ENCODE results near the gene RMC1.

RMC1 gene

DNA sequence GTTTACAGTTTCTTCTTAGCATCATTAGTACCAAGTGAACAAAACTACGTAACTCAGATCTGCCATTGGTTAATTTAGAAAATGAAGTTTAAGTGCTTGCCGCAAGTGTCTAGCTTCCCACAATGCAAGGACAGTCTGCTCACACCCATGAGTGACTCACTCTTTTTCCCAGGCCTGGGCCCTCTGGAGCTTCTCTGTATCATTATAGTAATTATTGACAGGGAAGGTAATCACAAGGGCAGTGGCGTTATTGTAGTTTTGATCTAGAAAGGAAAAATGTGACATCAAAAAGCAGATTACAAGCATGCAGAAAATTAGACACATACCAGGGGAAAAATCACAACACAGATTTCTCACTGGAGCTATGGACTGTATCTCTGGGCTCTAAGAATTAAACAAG is 44.5 kb downstream of the RMC1 start:
- ChIA-PET POLR2A (no interaction called here), CTCF (interaction anchor here (0.8 to 2.0 kb wide), 4 partner anchors 24 to 155 kb away, joined by 3 to 6 read pairs (median 4); no protein-coding TSS in a partner anchor)
- TF ChIP-seq, protein P1, sequence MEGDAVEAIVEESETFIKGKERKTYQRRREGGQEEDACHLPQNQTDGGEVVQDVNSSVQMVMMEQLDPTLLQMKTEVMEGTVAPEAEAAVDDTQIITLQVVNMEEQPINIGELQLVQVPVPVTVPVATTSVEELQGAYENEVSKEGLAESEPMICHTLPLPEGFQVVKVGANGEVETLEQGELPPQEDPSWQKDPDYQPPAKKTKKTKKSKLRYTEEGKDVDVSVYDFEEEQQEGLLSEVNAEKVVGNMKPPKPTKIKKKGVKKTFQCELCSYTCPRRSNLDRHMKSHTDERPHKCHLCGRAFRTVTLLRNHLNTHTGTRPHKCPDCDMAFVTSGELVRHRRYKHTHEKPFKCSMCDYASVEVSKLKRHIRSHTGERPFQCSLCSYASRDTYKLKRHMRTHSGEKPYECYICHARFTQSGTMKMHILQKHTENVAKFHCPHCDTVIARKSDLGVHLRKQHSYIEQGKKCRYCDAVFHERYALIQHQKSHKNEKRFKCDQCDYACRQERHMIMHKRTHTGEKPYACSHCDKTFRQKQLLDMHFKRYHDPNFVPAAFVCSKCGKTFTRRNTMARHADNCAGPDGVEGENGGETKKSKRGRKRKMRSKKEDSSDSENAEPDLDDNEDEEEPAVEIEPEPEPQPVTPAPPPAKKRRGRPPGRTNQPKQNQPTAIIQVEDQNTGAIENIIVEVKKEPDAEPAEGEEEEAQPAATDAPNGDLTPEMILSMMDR (IDR thresholded peaks at IDR 0.05; ENCODE audit: insufficient read depth, low read length, missing control alignments): no peak
- DNase-seq (ENCODE audit: low read depth, low spot score): no peak
- H3K4me3 ChIP-seq (ENCODE audit: low read depth, low read length): no peak overlapping the region

DNA sequence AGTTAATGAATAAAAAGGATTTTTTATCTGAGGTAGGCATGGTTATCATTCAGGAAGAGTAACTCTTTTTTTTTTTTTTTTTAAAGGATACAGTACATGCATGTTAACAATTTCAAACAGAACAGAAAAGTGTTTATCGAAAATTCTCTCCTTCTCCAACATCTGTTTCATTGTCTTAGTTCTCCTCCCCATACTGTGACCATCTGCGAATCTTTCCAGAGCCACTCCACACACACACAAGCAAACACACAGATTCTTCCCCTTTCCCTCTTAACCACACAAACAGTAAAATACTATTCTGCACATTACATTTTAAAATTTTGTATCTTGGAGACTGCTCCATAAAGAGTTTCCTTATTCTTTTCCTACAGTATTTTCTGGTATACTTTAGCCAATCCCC is 45.0 kb downstream of the RMC1 start:
- TF ChIP-seq, protein P1 (IDR thresholded peaks at IDR 0.05; ENCODE audit: insufficient read depth, low read length, missing control alignments): no peak
- POLR2A ChIA-PET: no interaction called here
- CTCF ChIA-PET: interaction anchor here (0.8 to 2.0 kb wide), 4 partner anchors 25 to 155 kb away, joined by 3 to 6 read pairs (median 4); no protein-coding TSS in a partner anchor

DNA sequence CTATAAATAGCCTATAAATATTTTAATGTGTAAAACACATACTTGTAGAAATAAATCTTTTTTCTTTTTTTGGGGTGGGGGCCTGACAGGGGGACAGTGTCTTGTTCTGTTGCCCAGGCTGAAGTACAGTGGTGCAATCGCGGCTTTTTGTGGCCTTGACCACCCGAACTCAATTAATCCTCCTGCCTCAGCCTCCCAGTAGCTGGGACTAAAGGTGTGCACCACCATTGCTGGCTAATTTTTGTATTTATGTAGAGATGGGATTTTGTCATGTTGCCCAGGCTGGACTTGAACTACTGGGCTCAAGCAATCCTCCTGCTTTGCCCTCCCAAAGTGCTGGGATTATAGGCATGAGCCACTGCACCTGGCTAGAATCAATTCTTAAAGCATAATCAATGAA is 45.4 kb downstream of the RMC1 start:
- CTCF ChIA-PET: interaction anchor here (2.0 kb wide), 1 partner anchor 155 kb away, joined by 5 read pairs; no protein-coding TSS in a partner anchor

More for the DNA sequence above, 45.0 kb downstream of the RMC1 start:
- no peak for DNase-seq (ENCODE audit: low read depth, low spot score)
- H3K4me3 ChIP-seq (ENCODE audit: low read depth, low read length): no peak overlapping the region

DNA sequence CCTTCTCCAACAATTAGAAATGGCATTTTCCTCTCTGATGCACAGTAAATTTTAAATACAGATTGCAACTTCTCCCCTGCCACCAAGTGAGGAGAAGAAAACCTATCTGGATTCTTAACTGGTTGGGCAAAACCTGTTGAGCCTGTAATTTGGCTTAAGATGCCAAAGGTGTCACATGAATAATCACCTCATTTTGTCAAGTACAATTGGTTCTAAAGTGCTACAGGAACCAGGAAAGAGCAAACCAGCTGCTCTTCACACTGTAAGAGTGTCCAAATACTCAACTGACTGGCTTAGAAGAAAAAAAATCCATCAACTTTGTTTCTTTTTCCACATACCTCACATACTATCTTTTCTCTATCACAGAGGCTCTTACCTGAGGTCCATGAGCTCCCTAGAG is 47.6 kb downstream of the RMC1 start:
- ChIA-PET POLR2A (no interaction called here), CTCF (interaction anchor here (0.9 to 3.1 kb wide), 2 partner anchors 35 kb away, joined by 3 to 13 read pairs; no protein-coding TSS in a partner anchor)
- no peak overlapping the region for H3K4me3 ChIP-seq (ENCODE audit: low read depth, low read length)
- DNase-seq (ENCODE audit: low read depth, low spot score): no peak
- TF ChIP-seq, protein P1 (IDR thresholded peaks at IDR 0.05; ENCODE audit: insufficient read depth, low read length, missing control alignments): no peak

More for the DNA sequence above, 45.4 kb downstream of the RMC1 start:
- TF ChIP-seq, protein P1 (IDR thresholded peaks at IDR 0.05; ENCODE audit: insufficient read depth, low read length, missing control alignments): no peak
- DNase-seq (ENCODE audit: low read depth, low spot score): no peak
- no peak overlapping the region for H3K4me3 ChIP-seq (ENCODE audit: low read depth, low read length)
- POLR2A ChIA-PET: interaction anchor here (0.6 kb wide), 1 partner anchor 15 kb away, joined by 3 read pairs; no protein-coding TSS in a partner anchor

DNA sequence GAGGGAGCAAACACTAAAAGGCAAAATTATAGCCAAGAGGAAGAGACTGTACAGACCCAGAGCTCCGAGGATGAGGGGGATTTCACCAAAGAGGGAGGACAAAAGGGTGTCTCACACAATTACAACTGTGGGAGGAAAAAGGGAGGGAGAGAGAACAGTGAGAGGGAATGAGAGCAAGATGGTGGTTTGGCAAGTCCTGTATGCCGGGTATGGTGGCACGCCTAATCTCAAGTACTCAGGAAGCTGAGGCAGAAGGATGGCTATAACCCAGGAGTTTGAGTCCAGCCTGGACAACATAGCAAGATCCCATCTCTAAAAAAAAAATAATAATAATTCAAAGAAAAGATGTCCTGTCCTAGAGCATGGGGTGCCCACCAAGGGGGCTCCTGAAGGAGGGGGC is 48.7 kb downstream of the RMC1 start:
- ChIA-PET CTCF (interaction anchor here (1.2 to 3.1 kb wide), 4 partner anchors 11 to 37 kb away, joined by 3 to 13 read pairs (median 4); no protein-coding TSS in a partner anchor), POLR2A (interaction anchor here (0.7 kb wide), 1 partner anchor 625 kb away, joined by 3 read pairs; no protein-coding TSS in a partner anchor)
- TF ChIP-seq, protein P1 (IDR thresholded peaks at IDR 0.05; ENCODE audit: insufficient read depth, low read length, missing control alignments): no peak
- no peak overlapping the region for H3K4me3 ChIP-seq (ENCODE audit: low read depth, low read length)
- no peak for DNase-seq (ENCODE audit: low read depth, low spot score)

DNA sequence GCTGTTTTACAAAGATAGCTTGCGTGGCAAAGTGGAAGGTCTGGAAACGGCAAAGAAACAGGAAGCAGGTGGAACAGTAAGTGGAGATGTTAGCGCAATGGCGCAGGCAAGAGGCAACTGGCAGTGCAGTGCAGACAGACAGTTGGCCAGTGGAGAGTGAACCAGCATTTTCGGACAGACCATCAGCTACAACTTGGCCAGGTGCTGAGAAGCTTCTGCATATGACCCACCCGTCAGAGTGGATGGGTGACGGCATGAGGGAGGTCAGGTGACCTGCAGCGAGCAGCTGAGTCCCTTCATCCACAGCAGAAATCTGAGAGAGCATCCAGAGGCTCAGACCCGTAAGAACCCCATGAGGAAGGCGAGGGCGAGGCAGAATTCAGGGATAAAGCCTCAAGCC is 49.2 kb downstream of the RMC1 start:
- no peak for DNase-seq (ENCODE audit: low read depth, low spot score)
- H3K4me3 ChIP-seq (ENCODE audit: low read depth, low read length): no peak overlapping the region
- TF ChIP-seq, protein P1 (IDR thresholded peaks at IDR 0.05; ENCODE audit: insufficient read depth, low read length, missing control alignments): no peak
- ChIA-PET CTCF (interaction anchor here (1.2 to 3.1 kb wide), 4 partner anchors 11 to 37 kb away, joined by 3 to 13 read pairs (median 4); no protein-coding TSS in a partner anchor), POLR2A (interaction anchor here (0.7 kb wide), 1 partner anchor 625 kb away, joined by 3 read pairs; no protein-coding TSS in a partner anchor)

Measured in AG04449 (cell line).